ENCODE measurements around the gene RPL4.

RPL4 gene

GRCh38 chr15:66488525-66488924 lies 16.1 kb downstream of the RPL4 start:
- peaks cover 34% of the 10 kb centered on the region for H3K36me3 Mint-ChIP-seq (ENCODE audit: low read depth)
- no peak for TF ChIP-seq CTCF (IDR thresholded peaks at IDR 0.05; ENCODE audit: unreplicated experiment in 3 of 3)
- H3K27ac Mint-ChIP-seq = no peak overlapping the region
- H3K4me1 Mint-ChIP-seq = no peaks in the 10 kb centered on the region
- H3K27me3 Mint-ChIP-seq (ENCODE audit: low read depth) = no peaks in the 10 kb centered on the region
- H3K9me3 Mint-ChIP-seq = no peaks in the 10 kb centered on the region
- H3K4me3 Mint-ChIP-seq = no peak overlapping the region

GRCh38 chr15:66486887-66487286 lies 17.8 kb downstream of the RPL4 start:
- Mint-ChIP-seq H3K36me3 (ENCODE audit: low read depth) (peaks cover 35% of the 10 kb centered on the region), H3K4me3 (no peak overlapping the region), H3K27me3 (ENCODE audit: low read depth) (no peaks in the 10 kb centered on the region), H3K27ac (no peak overlapping the region), H3K4me1 (no peaks in the 10 kb centered on the region), H3K9me3 (no peaks in the 10 kb centered on the region)
- TF ChIP-seq CTCF (IDR thresholded peaks at IDR 0.05; ENCODE audit: unreplicated experiment in 3 of 3) = no peak

- no peak overlapping the region for H3K4me3 Mint-ChIP-seq
- no peaks in the 10 kb centered on the region for H3K27me3 Mint-ChIP-seq (ENCODE audit: low read depth)
- peaks cover 33% of the 10 kb centered on the region for H3K36me3 Mint-ChIP-seq (ENCODE audit: low read depth)
- no peak overlapping the region for H3K27ac Mint-ChIP-seq
- no peaks in the 10 kb centered on the region for H3K9me3 Mint-ChIP-seq
- H3K4me1 Mint-ChIP-seq = no peaks in the 10 kb centered on the region
- TF ChIP-seq CTCF (IDR thresholded peaks at IDR 0.05; ENCODE audit: unreplicated experiment in 3 of 3) = no peak
Observed at GRCh38 chr15:66484539-66485112, 20.0 kb downstream of the RPL4 start.

GRCh38 chr15:66483131-66483566 lies 21.5 kb downstream of the RPL4 start:
- Mint-ChIP-seq H3K9me3 (no peaks in the 10 kb centered on the region), H3K4me3 (no peak overlapping the region), H3K27ac (no peak overlapping the region), H3K36me3 (ENCODE audit: low read depth) (peaks cover 26% of the 10 kb centered on the region), H3K4me1 (no peaks in the 10 kb centered on the region), H3K27me3 (ENCODE audit: low read depth) (no peaks in the 10 kb centered on the region)
- TF ChIP-seq CTCF (IDR thresholded peaks at IDR 0.05; ENCODE audit: unreplicated experiment in 3 of 3) = no peak

GRCh38 chr15:66482539-66482938 lies 22.1 kb downstream of the RPL4 start:
- Mint-ChIP-seq H3K9me3 (no peaks in the 10 kb centered on the region), H3K27ac (no peak overlapping the region), H3K27me3 (ENCODE audit: low read depth) (no peaks in the 10 kb centered on the region), H3K4me1 (no peaks in the 10 kb centered on the region), H3K36me3 (ENCODE audit: low read depth) (peaks cover 20% of the 10 kb centered on the region), H3K4me3 (no peak overlapping the region)
- no peak for TF ChIP-seq CTCF (IDR thresholded peaks at IDR 0.05; ENCODE audit: unreplicated experiment in 3 of 3)

- no peak overlapping the region for H3K27ac Mint-ChIP-seq
- no peaks in the 10 kb centered on the region for H3K4me1 Mint-ChIP-seq
- no peak for TF ChIP-seq CTCF (IDR thresholded peaks at IDR 0.05; ENCODE audit: unreplicated experiment in 3 of 3)
- no peak overlapping the region for H3K4me3 Mint-ChIP-seq
- H3K27me3 Mint-ChIP-seq (ENCODE audit: low read depth) = no peaks in the 10 kb centered on the region
- no peaks in the 10 kb centered on the region for H3K9me3 Mint-ChIP-seq
- H3K36me3 Mint-ChIP-seq (ENCODE audit: low read depth) = peaks cover 16% of the 10 kb centered on the region
Observed at GRCh38 chr15:66481107-66481856, 23.4 kb downstream of the RPL4 start.

Measured in nephron (organoid).